ENCODE measurements around the gene CNN2. TPM values are rescaled to one million over a fixed set of nuclear protein-coding genes. Genes with fewer than 3 reads are reported as not detected.

CNN2 gene
- total and polyA plus RNA-seq, 2 of the 13 experiments (the other 11 are each of a cell fraction or from before 2014, with no cell fraction given): 63.6 to 70.0 TPM

DNA sequence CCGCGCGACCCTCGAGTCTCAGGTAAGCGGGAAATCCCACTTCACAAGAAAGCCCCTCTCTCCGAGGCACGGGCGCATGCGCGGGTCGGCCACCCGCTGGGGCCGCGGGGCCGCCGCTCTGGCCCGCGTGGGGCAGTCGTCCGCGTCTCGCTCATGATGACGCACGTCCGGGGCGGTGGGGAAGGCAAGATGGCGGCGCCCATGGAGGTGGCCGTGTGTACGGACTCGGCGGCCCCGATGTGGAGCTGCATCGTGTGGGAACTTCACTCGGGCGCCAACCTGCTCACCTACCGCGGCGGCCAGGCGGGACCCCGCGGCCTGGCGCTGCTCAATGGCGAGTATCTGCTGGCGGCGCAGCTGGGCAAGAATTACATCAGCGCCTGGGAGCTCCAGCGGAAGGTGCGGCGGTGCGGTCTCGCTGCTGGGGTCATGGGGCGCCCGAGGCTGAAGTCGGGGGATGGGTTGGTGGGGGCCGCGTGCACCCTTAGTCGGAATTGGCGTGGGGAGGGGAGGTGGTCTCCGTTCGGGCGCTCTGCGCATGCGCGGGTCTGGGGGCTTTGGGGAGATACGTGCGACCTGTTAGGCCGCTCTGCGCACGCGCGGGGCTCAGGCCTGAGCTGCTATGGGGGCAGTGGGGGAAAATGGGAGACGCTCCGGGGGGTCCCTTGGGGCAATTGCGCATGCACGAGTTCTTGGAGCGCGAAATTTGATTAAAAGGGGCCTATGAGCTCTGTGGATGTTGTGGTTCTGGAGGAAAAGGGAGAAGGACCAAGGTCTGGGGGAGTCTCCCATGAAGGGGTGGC, 42.0 kb upstream of the CNN2 start, which contains the start of gene WDR18 (continued):
- TF ChIP-seq, protein P1, sequence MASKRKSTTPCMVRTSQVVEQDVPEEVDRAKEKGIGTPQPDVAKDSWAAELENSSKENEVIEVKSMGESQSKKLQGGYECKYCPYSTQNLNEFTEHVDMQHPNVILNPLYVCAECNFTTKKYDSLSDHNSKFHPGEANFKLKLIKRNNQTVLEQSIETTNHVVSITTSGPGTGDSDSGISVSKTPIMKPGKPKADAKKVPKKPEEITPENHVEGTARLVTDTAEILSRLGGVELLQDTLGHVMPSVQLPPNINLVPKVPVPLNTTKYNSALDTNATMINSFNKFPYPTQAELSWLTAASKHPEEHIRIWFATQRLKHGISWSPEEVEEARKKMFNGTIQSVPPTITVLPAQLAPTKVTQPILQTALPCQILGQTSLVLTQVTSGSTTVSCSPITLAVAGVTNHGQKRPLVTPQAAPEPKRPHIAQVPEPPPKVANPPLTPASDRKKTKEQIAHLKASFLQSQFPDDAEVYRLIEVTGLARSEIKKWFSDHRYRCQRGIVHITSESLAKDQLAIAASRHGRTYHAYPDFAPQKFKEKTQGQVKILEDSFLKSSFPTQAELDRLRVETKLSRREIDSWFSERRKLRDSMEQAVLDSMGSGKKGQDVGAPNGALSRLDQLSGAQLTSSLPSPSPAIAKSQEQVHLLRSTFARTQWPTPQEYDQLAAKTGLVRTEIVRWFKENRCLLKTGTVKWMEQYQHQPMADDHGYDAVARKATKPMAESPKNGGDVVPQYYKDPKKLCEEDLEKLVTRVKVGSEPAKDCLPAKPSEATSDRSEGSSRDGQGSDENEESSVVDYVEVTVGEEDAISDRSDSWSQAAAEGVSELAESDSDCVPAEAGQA (IDR thresholded peaks at IDR 0.05; ENCODE audit: low read depth): peak; percentile 80
- TF ChIP-seq, protein P1 (CRISPR knock-in tag; IDR thresholded peaks at IDR 0.05; ENCODE audit: borderline replicate concordance): no peak
- peak; percentile 95 for TF ChIP-seq AKAP8 (CRISPR knock-in tag; IDR thresholded peaks at IDR 0.05)
- TF ChIP-seq ZNF382 (CRISPR knock-in tag; IDR thresholded peaks at IDR 0.05; ENCODE audit: borderline replicate concordance): no peak
- TF ChIP-seq SRF (IDR thresholded peaks at IDR 0.05; ENCODE audit: low read depth, low read length): peak; percentile 20; the same call in 1 of the 2 replicates
- TF ChIP-seq KDM5A (IDR thresholded peaks at IDR 0.05; ENCODE audit: borderline replicate concordance, low read length): peak; percentile 95
- TF ChIP-seq, protein P2, sequence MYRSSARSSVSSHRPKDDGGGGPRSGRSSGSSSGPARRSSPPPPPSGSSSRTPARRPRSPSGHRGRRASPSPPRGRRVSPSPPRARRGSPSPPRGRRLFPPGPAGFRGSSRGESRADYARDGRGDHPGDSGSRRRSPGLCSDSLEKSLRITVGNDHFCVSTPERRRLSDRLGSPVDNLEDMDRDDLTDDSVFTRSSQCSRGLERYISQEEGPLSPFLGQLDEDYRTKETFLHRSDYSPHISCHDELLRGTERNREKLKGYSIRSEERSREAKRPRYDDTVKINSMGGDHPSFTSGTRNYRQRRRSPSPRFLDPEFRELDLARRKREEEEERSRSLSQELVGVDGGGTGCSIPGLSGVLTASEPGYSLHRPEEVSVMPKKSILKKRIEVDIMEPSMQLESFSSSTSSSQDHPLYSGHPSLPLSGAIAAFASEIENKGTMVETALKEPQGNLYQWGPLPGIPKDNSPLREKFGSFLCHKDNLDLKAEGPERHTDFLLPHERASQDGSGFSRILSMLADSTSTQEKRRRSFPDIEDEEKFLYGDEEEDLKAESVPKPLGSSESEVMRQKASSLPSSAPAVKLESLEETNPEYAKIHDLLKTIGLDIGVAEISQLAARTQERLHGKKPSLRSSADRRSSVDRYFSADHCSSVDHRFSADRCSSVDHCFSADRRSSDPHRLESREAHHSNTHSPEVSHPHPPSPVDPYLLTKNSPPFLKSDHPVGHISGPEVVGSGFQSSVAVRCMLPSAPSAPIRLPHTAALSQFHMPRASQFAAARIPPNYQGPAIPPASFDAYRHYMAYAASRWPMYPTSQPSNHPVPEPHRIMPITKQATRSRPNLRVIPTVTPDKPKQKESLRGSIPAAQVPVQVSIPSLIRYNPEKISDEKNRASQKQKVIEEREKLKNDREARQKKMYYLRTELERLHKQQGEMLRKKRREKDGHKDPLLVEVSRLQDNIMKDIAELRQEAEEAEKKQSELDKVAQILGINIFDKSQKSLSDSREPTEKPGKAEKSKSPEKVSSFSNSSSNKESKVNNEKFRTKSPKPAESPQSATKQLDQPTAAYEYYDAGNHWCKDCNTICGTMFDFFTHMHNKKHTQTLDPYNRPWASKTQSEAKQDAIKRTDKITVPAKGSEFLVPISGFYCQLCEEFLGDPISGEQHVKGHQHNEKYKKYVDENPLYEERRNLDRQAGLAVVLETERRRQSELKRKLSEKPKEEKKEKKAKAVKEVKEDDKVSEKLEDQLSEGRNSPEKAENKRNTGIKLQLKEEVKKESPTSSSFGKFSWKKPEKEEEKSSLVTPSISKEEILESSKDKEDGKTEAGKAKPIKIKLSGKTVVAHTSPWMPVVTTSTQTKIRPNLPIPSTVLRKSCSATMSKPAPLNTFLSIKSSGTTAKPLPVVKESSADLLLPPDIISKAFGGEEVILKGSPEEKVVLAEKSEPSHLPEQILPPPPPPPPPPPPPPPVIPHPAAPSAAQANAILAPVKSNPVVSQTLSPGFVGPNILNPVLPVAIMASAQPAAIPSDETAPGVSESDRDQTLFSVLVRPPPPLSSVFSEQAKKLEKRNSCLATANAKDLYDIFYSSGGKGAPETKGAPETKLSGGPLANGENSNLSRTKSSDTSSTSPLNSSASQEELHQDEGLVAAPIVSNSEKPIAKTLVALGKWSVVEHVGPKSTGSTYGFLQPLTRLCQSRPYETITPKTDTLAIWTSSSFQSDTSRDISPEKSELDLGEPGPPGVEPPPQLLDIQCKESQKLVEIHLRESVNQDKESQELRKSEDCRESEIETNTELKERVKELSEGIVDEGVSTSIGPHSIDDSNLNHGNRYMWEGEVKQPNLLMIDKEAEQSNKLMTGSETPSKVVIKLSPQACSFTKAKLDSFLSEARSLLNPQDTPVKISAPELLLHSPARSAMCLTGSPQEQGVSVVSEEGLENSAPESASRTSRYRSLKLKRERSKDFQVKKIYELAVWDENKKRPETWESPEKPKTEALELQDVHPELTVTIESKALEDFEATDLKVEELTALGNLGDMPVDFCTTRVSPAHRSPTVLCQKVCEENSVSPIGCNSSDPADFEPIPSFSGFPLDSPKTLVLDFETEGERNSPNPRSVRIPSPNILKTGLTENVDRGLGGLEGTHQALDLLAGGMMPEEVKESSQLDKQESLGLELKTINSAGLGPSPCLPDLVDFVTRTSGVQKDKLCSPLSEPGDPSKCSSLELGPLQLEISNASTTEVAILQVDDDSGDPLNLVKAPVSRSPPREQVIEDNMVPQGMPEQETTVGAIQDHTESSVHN (CRISPR knock-in tag; IDR thresholded peaks at IDR 0.05): no peak
- TF ChIP-seq PHB2 (IDR thresholded peaks at IDR 0.05; ENCODE audit: partially characterized antibody): no peak
- TF ChIP-seq SOX13 (IDR thresholded peaks at IDR 0.05): no peak
- TF ChIP-seq SOX13 (CRISPR knock-in tag; conservative IDR thresholded peaks at IDR 0.05 in 1 of 2, IDR thresholded peaks at IDR 0.05 in 1 of 2): 0 out of 4 replicates have a peak, but pooled peaks of 1 of the 2 experiments have one; percentile 32
- TF ChIP-seq, protein P3, sequence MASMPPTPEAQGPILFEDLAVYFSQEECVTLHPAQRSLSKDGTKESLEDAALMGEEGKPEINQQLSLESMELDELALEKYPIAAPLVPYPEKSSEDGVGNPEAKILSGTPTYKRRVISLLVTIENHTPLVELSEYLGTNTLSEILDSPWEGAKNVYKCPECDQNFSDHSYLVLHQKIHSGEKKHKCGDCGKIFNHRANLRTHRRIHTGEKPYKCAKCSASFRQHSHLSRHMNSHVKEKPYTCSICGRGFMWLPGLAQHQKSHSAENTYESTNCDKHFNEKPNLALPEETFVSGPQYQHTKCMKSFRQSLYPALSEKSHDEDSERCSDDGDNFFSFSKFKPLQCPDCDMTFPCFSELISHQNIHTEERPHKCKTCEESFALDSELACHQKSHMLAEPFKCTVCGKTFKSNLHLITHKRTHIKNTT (CRISPR knock-in tag; IDR thresholded peaks at IDR 0.05): 0 out of 2 replicates have a peak, but pooled peaks have one; percentile 60

Measured in HepG2 (cell line).